HG03097 (cell line): Measurements from ENCODE around the gene VWDE.

ENCODE experiments used
- ATAC-seq: cut with Tn5 transposase; IDR thresholded peaks from one replicate; pipeline ENCODE4 v1.9.1; 2021; ENCODE audit not compliant: unreplicated experiment, low FRiP score

Gene VWDE

GRCh38 chr7:12337095-12337494, 66.6 kb downstream of the VWDE start:
- no peak for ATAC-seq

- no peak for ATAC-seq
Observed at GRCh38 chr7:12328888-12329770, 74.5 kb downstream of the VWDE start.

GRCh38 chr7:12327922-12328321, 75.7 kb downstream of the VWDE start:
- no peak for ATAC-seq

GRCh38 chr7:12325646-12326045, 78.0 kb downstream of the VWDE start:
- no peak for ATAC-seq

- ATAC-seq, result no peak
Observed at GRCh38 chr7:12323415-12323814, 80.2 kb downstream of the VWDE start.

GRCh38 chr7:12322903-12323300, 80.8 kb downstream of the VWDE start:
- ATAC-seq, result no peak

- no peak for ATAC-seq
Observed at GRCh38 chr7:12322284-12322902, 81.3 kb downstream of the VWDE start.

GRCh38 chr7:12320987-12321647, 82.5 kb downstream of the VWDE start:
- no peak for ATAC-seq

- no peak for ATAC-seq
Observed at GRCh38 chr7:12320241-12320986, 83.3 kb downstream of the VWDE start.

- no peak for ATAC-seq
Observed at GRCh38 chr7:12317675-12318074, 86.0 kb downstream of the VWDE start.

GRCh38 chr7:12316925-12317324, 86.7 kb downstream of the VWDE start:
- ATAC-seq, result no peak

- ATAC-seq, result no peak
Observed at GRCh38 chr7:12315049-12315448, 88.6 kb downstream of the VWDE start.

GRCh38 chr7:12314199-12314598, 89.5 kb downstream of the VWDE start:
- no peak for ATAC-seq

GRCh38 chr7:12305502-12305901, 98.2 kb downstream of the VWDE start:
- ATAC-seq, result no peak

GRCh38 chr7:12303495-12303894, 100.2 kb downstream of the VWDE start:
- no peak for ATAC-seq

GRCh38 chr7:12303062-12303461, 100.6 kb downstream of the VWDE start:
- no peak for ATAC-seq

GRCh38 chr7:12300415-12300814, 103.2 kb downstream of the VWDE start:
- no peak for ATAC-seq

GRCh38 chr7:12299367-12299766, 104.3 kb downstream of the VWDE start:
- no peak for ATAC-seq

- no peak for ATAC-seq
Observed at GRCh38 chr7:12297283-12298108, 106.2 kb downstream of the VWDE start.

GRCh38 chr7:12296051-12296570, 107.6 kb downstream of the VWDE start:
- ATAC-seq, result no peak
